GM18907 (cell line): Measurements from ENCODE around the gene OPTC.
"Not testable (repeated sequence)": the region's sequence is repeated elsewhere in the genome, so short reads cannot be mapped to it uniquely, and the experiment has no call there.

ENCODE experiments used
- ATAC-seq: cut with Tn5 transposase; IDR thresholded peaks from one replicate; pipeline ENCODE4 v1.9.1; 2021; ENCODE audit warnings: mild to moderate bottlenecking, moderate library complexity; ENCODE audit not compliant: unreplicated experiment

Gene OPTC

GRCh38 chr1:203513585-203514031 is 19.7 kb downstream of the OPTC start:
- no peak for ATAC-seq

- ATAC-seq, result no peak
Measured at GRCh38 chr1:203516184-203516583, 22.2 kb downstream of the OPTC start.

- no peak for ATAC-seq
Measured at GRCh38 chr1:203516906-203517305, 23.0 kb downstream of the OPTC start.

- no peak for ATAC-seq
Measured at GRCh38 chr1:203517426-203518110, 23.6 kb downstream of the OPTC start.

GRCh38 chr1:203518139-203518538 is 24.2 kb downstream of the OPTC start:
- ATAC-seq, result not testable (repeated sequence)

- no peak for ATAC-seq
Measured at GRCh38 chr1:203518541-203518940, 24.6 kb downstream of the OPTC start.

GRCh38 chr1:203519053-203519840 is 25.3 kb downstream of the OPTC start:
- no peak for ATAC-seq

GRCh38 chr1:203519896-203520295 is 25.9 kb downstream of the OPTC start:
- no peak for ATAC-seq

- ATAC-seq, result no peak
Measured at GRCh38 chr1:203520315-203520714, 26.4 kb downstream of the OPTC start.

- ATAC-seq, result no peak
Measured at GRCh38 chr1:203521074-203521794, 27.3 kb downstream of the OPTC start.

GRCh38 chr1:203521812-203522211 is 27.9 kb downstream of the OPTC start:
- ATAC-seq, result no peak

GRCh38 chr1:203522237-203522636 is 28.3 kb downstream of the OPTC start:
- ATAC-seq, result no peak

- no peak for ATAC-seq
Measured at GRCh38 chr1:203523667-203524066, 29.7 kb downstream of the OPTC start.

- ATAC-seq, result no peak
Measured at GRCh38 chr1:203524152-203524551, 30.2 kb downstream of the OPTC start.

- ATAC-seq, result no peak
Measured at GRCh38 chr1:203524824-203525223, 30.9 kb downstream of the OPTC start.

GRCh38 chr1:203525685-203526084 is 31.7 kb downstream of the OPTC start:
- ATAC-seq, result no peak

GRCh38 chr1:203526130-203526529 is 32.2 kb downstream of the OPTC start:
- ATAC-seq, result no peak

- no peak for ATAC-seq
Measured at GRCh38 chr1:203526572-203526971, 32.6 kb downstream of the OPTC start.

- no peak for ATAC-seq
Measured at GRCh38 chr1:203527013-203527412, 33.1 kb downstream of the OPTC start.

GRCh38 chr1:203528063-203528462 is 34.1 kb downstream of the OPTC start:
- ATAC-seq, result no peak

- no peak for ATAC-seq
Measured at GRCh38 chr1:203528976-203529835, 35.3 kb downstream of the OPTC start.
